HepG2 (cell line): Measurements from ENCODE around the gene CPEB4. TPM values are rescaled to one million over a fixed set of nuclear protein-coding genes. Genes with fewer than 3 reads are reported as not detected.

Source experiments
- CENPT ChIP-seq: sonication (generic); formaldehyde crosslinking; IDR thresholded peaks from 2 replicates; pipeline ENCODE4 v1.8.0; 2022; ENCODE audit warnings: low read depth, mild to moderate bottlenecking, moderate library complexity, missing genetic modification reagents
- ELF4 ChIP-seq: sonication (generic); formaldehyde crosslinking; IDR thresholded peaks from 2 replicates; pipeline ENCODE4 v1.5.0; 2020; ENCODE audit warnings: missing genetic modification reagents, mild to moderate bottlenecking, moderate library complexity, borderline replicate concordance
- HDAC1 ChIP-seq: sonication (generic); formaldehyde crosslinking; IDR thresholded peaks from 2 replicates; pipeline ENCODE4 v1.5.1; 2020; ENCODE audit warnings: mild to moderate bottlenecking, missing genetic modification reagents
- KLF13 ChIP-seq: sonication (generic); formaldehyde crosslinking; IDR thresholded peaks from 2 replicates; pipeline ENCODE4 v1.4.0; 2020; ENCODE audit warnings: mild to moderate bottlenecking, missing genetic modification reagents
- MZF1 ChIP-seq: sonication (generic); formaldehyde crosslinking; IDR thresholded peaks from 2 replicates; pipeline ENCODE4 v1.8.1; 2023; ENCODE audit warnings: mild to moderate bottlenecking, missing genetic modification reagents, borderline replicate concordance
- NFATC3 ChIP-seq: sonication (generic); formaldehyde crosslinking; IDR thresholded peaks from 2 replicates; pipeline ENCODE4 v1.5.1; 2020; ENCODE audit warnings: mild to moderate bottlenecking, missing genetic modification reagents
- POLR2AphosphoS5 ChIP-seq: IDR thresholded peaks from 2 replicates; pipeline ENCODE4 v1.6.1; 2012; ENCODE audit warnings: low read depth, low read length
- SNAI1 ChIP-seq: sonication (generic); formaldehyde crosslinking; IDR thresholded peaks from 2 replicates; pipeline ENCODE4 v1.5.0; 2020; ENCODE audit warnings: mild to moderate bottlenecking, missing genetic modification reagents, borderline replicate concordance
- ZFP1 ChIP-seq: IDR thresholded peaks from 2 replicates; pipeline ENCODE4 v1.6.1; 2016
- ZNF574 ChIP-seq: sonication (generic); formaldehyde crosslinking; IDR thresholded peaks from 2 replicates; pipeline ENCODE4 v1.4.0; 2020; ENCODE audit warnings: missing genetic modification reagents
- ZNF605 ChIP-seq: sonication (generic); formaldehyde crosslinking; IDR thresholded peaks from 2 replicates; pipeline ENCODE4 v1.8.0; 2022; ENCODE audit warnings: mild to moderate bottlenecking, missing genetic modification reagents
- ZNF678 ChIP-seq: sonication (generic); formaldehyde crosslinking; IDR thresholded peaks from 2 replicates; pipeline ENCODE4 v1.4.0; 2020; ENCODE audit warnings: mild to moderate bottlenecking, missing genetic modification reagents
- polyA plus RNA-seq, 8 experiments: library from polyadenylated mRNA; depleted of rRNA in 3 of 8; stranded (reverse) in 7 of 8; unstranded in 1 of 8; fragments of >200 nt; fragmentation: Illumina TruSeq in 4 of 8; extraction: Trizol in 4 of 8; gene quantifications; 2 replicates each; pipeline versions ENCODE4 v1.2.1 to v1.2.3, GENCODE V29; 2011 to 2016; ENCODE audit warnings: low read depth in 4 of 8, missing spikeins in 1 of 8, mixed read lengths in 1 of 8; ENCODE audit not compliant: insufficient read depth in 1 of 8
- total RNA-seq, 5 experiments: library from RNA; depleted of rRNA; stranded (reverse); fragments of >200 nt; fragmentation: Illumina TruSeq; extraction: Trizol; gene quantifications; 2 replicates each; pipeline ENCODE4 v1.2.3, GENCODE V29; 2016; ENCODE audit warnings: low read depth in 1 of 5
- TF ChIP-seq, protein P1 (sequence below): sonication (generic); formaldehyde crosslinking; IDR thresholded peaks from 2 replicates; pipeline ENCODE4 v1.8.1; 2023; ENCODE audit warnings: mild to moderate bottlenecking, moderate library complexity, missing genetic modification reagents
- TF ChIP-seq, protein P2 (sequence below): sonication (generic); formaldehyde crosslinking; IDR thresholded peaks from 2 replicates; pipeline ENCODE4 v1.5.0; 2020; ENCODE audit warnings: mild to moderate bottlenecking, missing genetic modification reagents
- TF ChIP-seq, protein P3 (sequence below): sonication (generic); formaldehyde crosslinking; IDR thresholded peaks from 2 replicates; pipeline ENCODE4 v1.5.1; 2020; ENCODE audit warnings: mild to moderate bottlenecking, missing genetic modification reagents, borderline replicate concordance
- TF ChIP-seq, protein P4 (sequence below): sonication (generic); formaldehyde crosslinking; IDR thresholded peaks from 2 replicates; pipeline ENCODE4 v1.5.0; 2020; ENCODE audit warnings: mild to moderate bottlenecking, missing genetic modification reagents

CPEB4 gene
- total and polyA plus RNA-seq, 2 of the 13 experiments (the other 11 are each of a cell fraction or from before 2014, with no cell fraction given): 7.7 to 26.7 TPM

GRCh38 chr5:173932695-173933139 is 44.6 kb downstream of the CPEB4 start (continued):
- peak; percentile 75 for TF ChIP-seq HDAC1 (CRISPR knock-in tag)
- TF ChIP-seq, protein P1, sequence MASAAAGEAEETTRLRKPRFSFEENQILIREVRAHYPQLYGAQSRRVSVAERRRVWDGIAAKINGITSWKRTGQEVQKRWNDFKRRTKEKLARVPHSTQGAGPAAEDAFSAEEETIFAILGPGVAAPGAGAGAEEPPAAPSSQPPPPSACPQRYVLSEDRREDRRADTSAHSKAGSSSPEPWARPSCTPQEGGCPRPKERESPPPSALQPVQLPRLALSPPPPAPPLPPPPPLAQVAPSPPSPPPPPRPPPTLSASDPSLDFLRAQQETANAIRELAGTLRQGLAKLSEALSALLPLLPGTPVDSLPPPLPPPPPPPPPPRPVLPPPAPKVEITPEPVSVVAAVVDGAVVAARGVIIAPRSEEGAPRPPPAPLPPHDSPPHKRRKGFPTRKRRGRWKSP (CRISPR knock-in tag): peak; percentile 51; the same call in 1 of the 2 replicates
- TF ChIP-seq, protein P2, sequence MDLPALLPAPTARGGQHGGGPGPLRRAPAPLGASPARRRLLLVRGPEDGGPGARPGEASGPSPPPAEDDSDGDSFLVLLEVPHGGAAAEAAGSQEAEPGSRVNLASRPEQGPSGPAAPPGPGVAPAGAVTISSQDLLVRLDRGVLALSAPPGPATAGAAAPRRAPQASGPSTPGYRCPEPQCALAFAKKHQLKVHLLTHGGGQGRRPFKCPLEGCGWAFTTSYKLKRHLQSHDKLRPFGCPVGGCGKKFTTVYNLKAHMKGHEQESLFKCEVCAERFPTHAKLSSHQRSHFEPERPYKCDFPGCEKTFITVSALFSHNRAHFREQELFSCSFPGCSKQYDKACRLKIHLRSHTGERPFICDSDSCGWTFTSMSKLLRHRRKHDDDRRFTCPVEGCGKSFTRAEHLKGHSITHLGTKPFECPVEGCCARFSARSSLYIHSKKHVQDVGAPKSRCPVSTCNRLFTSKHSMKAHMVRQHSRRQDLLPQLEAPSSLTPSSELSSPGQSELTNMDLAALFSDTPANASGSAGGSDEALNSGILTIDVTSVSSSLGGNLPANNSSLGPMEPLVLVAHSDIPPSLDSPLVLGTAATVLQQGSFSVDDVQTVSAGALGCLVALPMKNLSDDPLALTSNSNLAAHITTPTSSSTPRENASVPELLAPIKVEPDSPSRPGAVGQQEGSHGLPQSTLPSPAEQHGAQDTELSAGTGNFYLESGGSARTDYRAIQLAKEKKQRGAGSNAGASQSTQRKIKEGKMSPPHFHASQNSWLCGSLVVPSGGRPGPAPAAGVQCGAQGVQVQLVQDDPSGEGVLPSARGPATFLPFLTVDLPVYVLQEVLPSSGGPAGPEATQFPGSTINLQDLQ (CRISPR knock-in tag): no peak
- TF ChIP-seq SNAI1 (CRISPR knock-in tag): no peak
- TF ChIP-seq, protein P3, sequence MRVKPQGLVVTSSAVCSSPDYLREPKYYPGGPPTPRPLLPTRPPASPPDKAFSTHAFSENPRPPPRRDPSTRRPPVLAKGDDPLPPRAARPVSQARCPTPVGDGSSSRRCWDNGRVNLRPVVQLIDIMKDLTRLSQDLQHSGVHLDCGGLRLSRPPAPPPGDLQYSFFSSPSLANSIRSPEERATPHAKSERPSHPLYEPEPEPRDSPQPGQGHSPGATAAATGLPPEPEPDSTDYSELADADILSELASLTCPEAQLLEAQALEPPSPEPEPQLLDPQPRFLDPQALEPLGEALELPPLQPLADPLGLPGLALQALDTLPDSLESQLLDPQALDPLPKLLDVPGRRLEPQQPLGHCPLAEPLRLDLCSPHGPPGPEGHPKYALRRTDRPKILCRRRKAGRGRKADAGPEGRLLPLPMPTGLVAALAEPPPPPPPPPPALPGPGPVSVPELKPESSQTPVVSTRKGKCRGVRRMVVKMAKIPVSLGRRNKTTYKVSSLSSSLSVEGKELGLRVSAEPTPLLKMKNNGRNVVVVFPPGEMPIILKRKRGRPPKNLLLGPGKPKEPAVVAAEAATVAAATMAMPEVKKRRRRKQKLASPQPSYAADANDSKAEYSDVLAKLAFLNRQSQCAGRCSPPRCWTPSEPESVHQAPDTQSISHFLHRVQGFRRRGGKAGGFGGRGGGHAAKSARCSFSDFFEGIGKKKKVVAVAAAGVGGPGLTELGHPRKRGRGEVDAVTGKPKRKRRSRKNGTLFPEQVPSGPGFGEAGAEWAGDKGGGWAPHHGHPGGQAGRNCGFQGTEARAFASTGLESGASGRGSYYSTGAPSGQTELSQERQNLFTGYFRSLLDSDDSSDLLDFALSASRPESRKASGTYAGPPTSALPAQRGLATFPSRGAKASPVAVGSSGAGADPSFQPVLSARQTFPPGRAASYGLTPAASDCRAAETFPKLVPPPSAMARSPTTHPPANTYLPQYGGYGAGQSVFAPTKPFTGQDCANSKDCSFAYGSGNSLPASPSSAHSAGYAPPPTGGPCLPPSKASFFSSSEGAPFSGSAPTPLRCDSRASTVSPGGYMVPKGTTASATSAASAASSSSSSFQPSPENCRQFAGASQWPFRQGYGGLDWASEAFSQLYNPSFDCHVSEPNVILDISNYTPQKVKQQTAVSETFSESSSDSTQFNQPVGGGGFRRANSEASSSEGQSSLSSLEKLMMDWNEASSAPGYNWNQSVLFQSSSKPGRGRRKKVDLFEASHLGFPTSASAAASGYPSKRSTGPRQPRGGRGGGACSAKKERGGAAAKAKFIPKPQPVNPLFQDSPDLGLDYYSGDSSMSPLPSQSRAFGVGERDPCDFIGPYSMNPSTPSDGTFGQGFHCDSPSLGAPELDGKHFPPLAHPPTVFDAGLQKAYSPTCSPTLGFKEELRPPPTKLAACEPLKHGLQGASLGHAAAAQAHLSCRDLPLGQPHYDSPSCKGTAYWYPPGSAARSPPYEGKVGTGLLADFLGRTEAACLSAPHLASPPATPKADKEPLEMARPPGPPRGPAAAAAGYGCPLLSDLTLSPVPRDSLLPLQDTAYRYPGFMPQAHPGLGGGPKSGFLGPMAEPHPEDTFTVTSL: peak; percentile 97; the same call in 1 of the 2 replicates
- TF ChIP-seq MZF1 (CRISPR knock-in tag): no peak
- TF ChIP-seq KLF13 (CRISPR knock-in tag): no peak
- peak; percentile 77; the same call in 1 of the 2 replicates for TF ChIP-seq ZFP1 (CRISPR knock-in tag)
- TF ChIP-seq NFATC3 (CRISPR knock-in tag): no peak
- no peak for TF ChIP-seq CENPT (CRISPR knock-in tag)
- TF ChIP-seq, protein P4, sequence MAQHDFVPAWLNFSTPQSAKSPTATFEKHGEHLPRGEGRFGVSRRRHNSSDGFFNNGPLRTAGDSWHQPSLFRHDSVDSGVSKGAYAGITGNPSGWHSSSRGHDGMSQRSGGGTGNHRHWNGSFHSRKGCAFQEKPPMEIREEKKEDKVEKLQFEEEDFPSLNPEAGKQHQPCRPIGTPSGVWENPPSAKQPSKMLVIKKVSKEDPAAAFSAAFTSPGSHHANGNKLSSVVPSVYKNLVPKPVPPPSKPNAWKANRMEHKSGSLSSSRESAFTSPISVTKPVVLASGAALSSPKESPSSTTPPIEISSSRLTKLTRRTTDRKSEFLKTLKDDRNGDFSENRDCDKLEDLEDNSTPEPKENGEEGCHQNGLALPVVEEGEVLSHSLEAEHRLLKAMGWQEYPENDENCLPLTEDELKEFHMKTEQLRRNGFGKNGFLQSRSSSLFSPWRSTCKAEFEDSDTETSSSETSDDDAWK: no peak
- no peak for TF ChIP-seq ZNF605
- no peak; the same call in 1 of the 2 replicates for TF ChIP-seq ZNF574 (CRISPR knock-in tag)
- TF ChIP-seq ELF4 (CRISPR knock-in tag): no peak
- TF ChIP-seq ZNF678 (CRISPR knock-in tag): no peak
- no peak for TF ChIP-seq POLR2AphosphoS5
